Mesothelial cell of epicardium (in vitro differentiated cells): ENCODE data around the gene STEAP4. TPM values are rescaled to one million over a fixed set of nuclear protein-coding genes. Genes with fewer than 3 reads are reported as not detected.

Experiments used
- DNase-seq, 2 experiments: peaks; one replicate each; pipeline ENCODE4 v3.0.0; 2021; ENCODE audit warnings: low spot score in 2 of 2; ENCODE audit not compliant: unreplicated experiment in 2 of 2
- H3K27ac Mint-ChIP-seq: 2 replicates; pipeline ENCODE4 v1.8.0; 2021; ENCODE audit warnings: mixed read lengths
- H3K27me3 Mint-ChIP-seq: 2 replicates; pipeline ENCODE4 v1.8.0; 2021; ENCODE audit warnings: low read depth, mixed read lengths
- H3K36me3 Mint-ChIP-seq: 2 replicates; pipeline ENCODE4 v1.8.0; 2021; ENCODE audit warnings: mixed read lengths
- H3K4me1 Mint-ChIP-seq: 2 replicates; pipeline ENCODE4 v1.8.0; 2021; ENCODE audit warnings: mixed read lengths
- H3K4me3 Mint-ChIP-seq: 2 replicates; pipeline ENCODE4 v1.8.0; 2021; ENCODE audit warnings: mild to moderate bottlenecking, moderate library complexity, mixed read lengths
- H3K9me3 Mint-ChIP-seq: 2 replicates; pipeline ENCODE4 v1.8.0; 2021; ENCODE audit warnings: mixed read lengths
- CTCF ChIP-seq: fragments of 200-600 bp; sonication (generic); IDR thresholded peaks from one replicate; pipeline ENCODE4 v1.5.0; 2021; ENCODE audit warnings: antibody characterized with exemption; ENCODE audit not compliant: unreplicated experiment
- total RNA-seq: library from RNA; stranded (reverse); gene quantifications from 3 replicates; pipeline ENCODE4 v1.2.1, GENCODE V29; 2021

STEAP4 gene
- 0.09 to 0.18 TPM (median 0.16 TPM) in 3 replicates for total RNA-seq

DNA sequence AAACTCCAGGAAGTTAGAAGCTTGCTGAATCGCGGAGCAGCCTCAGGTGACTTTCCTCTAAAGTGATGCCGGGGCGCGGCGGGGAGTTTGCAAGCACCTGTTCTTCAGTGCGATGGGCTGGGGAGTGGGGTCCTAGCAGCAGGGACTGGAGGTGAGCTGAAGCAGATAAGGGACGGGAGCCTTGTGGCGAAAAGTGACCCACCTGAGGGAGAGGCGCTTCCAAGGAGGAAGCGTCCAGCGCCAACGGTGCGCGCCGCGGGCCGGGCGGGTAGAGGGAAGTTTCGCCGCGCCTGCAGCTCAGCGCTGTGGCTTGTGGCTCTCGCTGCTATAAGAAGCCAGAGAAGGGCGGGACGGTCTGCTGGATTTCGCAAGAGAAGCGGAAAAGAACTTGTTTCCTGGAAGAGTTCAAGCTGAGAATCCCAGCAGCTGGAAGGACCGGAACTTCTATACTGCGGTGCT, at the start of gene STEAP4:
Gene STEAP4, minus strand, starts transcription at position 305 of the 459 bp plus-strand sequence. CDS start 22,625 bp downstream, outside the sequence.
- TF ChIP-seq CTCF: no peak
- Mint-ChIP-seq H3K4me3 (peak within 1 kb of the TSS; percentile 70), H3K36me3 (no peaks in the 10 kb centered on the region), H3K9me3 (no peaks in the 10 kb centered on the region), H3K27ac (no peak within 1 kb of the TSS), H3K27me3 (peaks cover 34% of the 10 kb centered on the region), H3K4me1 (peaks cover 9% of the 10 kb centered on the region)
- DNase-seq: peak; percentile 26 to 61

GRCh38 chr7:88355011-88355410, 48.3 kb upstream of the STEAP4 start:
- TF ChIP-seq CTCF: no peak
- peaks cover 11% of the 10 kb centered on the region for H3K27me3 Mint-ChIP-seq
- peaks cover 16% of the 10 kb centered on the region for H3K4me1 Mint-ChIP-seq
- H3K36me3 Mint-ChIP-seq: no peaks in the 10 kb centered on the region
- no peaks in the 10 kb centered on the region for H3K9me3 Mint-ChIP-seq
- H3K4me3 Mint-ChIP-seq: no peak overlapping the region
- no peak overlapping the region for H3K27ac Mint-ChIP-seq
- no peak for DNase-seq

- Mint-ChIP-seq H3K9me3 (no peaks in the 10 kb centered on the region), H3K27me3 (peaks cover 16% of the 10 kb centered on the region), H3K27ac (no peak overlapping the region), H3K4me3 (no peak overlapping the region), H3K36me3 (no peaks in the 10 kb centered on the region), H3K4me1 (peaks cover 20% of the 10 kb centered on the region)
- peak; percentile 64 for TF ChIP-seq CTCF
- DNase-seq: no peak
These were observed 43.4 kb upstream of the STEAP4 start for GRCh38 chr7:88350118-88350517.

GRCh38 chr7:88347517-88347916, 40.8 kb upstream of the STEAP4 start:
- no peak overlapping the region for H3K27ac Mint-ChIP-seq
- peaks cover 6% of the 10 kb centered on the region for H3K27me3 Mint-ChIP-seq
- no peaks in the 10 kb centered on the region for H3K9me3 Mint-ChIP-seq
- no peak for TF ChIP-seq CTCF
- no peak overlapping the region for H3K4me3 Mint-ChIP-seq
- peaks cover 22% of the 10 kb centered on the region for H3K4me1 Mint-ChIP-seq
- no peak for DNase-seq
- H3K36me3 Mint-ChIP-seq: no peaks in the 10 kb centered on the region

DNA sequence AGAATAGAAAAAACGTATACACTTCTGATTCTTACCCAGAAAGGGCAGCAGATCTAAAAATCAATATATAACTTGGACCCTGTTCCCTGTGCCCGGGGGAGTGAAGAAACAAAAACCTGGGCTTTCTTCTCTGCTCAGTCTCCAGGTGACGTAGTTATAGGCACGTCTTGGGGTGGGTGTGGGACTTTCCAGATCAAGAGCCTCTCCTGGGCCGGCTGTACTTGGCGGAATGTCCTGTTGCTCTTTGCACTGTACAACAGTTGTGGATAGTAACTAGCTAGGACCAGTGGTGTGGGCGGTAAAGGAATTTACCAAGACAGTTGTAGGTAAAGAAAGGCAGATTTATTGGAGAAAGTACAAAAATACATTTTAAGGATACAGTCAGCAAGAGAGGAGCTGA, 40.4 kb upstream of the STEAP4 start:
- Mint-ChIP-seq H3K4me3 (no peak overlapping the region), H3K36me3 (no peaks in the 10 kb centered on the region), H3K27ac (no peak overlapping the region), H3K9me3 (no peaks in the 10 kb centered on the region), H3K27me3 (peaks cover 6% of the 10 kb centered on the region), H3K4me1 (peaks cover 22% of the 10 kb centered on the region)
- DNase-seq: no peak
- TF ChIP-seq CTCF: no peak

DNA sequence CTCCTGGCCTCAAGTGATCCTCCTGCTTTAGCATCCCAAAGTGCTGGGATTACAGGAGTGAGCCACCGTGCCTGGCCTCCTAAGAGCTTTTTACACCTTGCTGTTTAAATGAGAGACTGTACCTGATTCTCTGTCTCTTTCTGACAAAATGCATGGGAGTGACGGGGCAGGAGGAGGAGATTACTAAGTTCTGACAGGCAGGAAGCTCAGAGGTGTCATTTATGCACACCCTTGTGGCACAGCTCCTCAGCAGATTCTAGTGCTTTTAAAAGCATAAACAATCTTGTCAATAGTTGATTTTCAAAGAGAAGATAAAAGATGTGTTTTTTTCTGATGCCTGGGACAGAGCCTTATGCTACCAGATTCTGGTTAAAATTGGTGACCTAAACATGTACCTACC, 39.7 kb upstream of the STEAP4 start:
- no peak for TF ChIP-seq CTCF
- Mint-ChIP-seq H3K4me3 (no peak overlapping the region), H3K9me3 (no peaks in the 10 kb centered on the region), H3K27me3 (peaks cover 6% of the 10 kb centered on the region), H3K27ac (no peak overlapping the region), H3K36me3 (no peaks in the 10 kb centered on the region), H3K4me1 (peaks cover 14% of the 10 kb centered on the region)
- DNase-seq: no peak
